ENCODE results near the gene CYTH2. TPM values are rescaled to one million over a fixed set of nuclear protein-coding genes. Genes with fewer than 3 reads are reported as not detected.

CYTH2 gene
- total RNA-seq, 1 donor: 62.7 TPM

DNA sequence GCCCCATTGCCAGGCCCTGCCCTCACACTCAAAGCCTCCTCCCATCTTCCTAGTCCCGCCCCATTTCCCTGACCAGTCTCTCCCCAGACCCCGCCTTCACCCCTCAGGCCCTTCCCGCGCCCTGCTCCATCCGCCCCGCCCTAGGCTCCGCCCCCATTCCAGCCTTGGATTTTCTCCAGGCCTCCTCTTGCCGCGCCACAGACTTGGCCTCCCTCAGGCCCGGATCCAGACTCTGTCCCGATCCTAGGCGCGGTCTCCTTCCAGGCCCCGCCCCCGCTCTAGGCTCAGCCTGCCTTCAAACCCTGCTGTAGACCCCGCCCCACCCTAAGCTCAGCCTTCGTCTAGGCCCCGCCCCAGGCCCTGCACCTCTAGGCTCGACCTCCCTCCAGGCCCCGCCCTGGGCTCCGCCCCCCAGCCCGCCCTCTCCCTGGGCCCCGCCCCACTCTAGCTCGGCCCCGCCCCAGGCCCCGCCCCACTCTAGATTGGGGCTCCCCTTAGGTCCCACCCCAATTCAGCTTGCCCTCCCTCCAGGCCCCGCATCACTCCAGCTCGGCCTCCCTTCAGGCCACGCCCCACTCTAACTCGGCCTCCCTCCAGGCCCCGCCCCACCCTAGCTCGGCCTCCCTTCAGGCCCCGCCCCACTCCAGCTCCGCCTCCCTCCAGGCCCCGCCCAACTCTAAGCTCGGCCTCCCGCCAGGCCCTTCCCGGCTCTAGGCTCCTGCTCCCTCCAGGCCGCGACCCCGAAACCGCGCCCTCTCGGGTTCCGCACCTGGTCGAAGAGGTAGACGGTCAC is 24.0 kb downstream of the CYTH2 start:
- DNase-seq (ENCODE audit: low read depth in 2 of 3, low spot score in 2 of 3): peak in 2 of 3 donors; percentile 93 to 97

- no peak for DNase-seq (ENCODE audit: low read depth in 2 of 3, low spot score in 2 of 3)
These were observed 24.7 kb downstream of the CYTH2 start for GRCh38 chr19:48493718-48494401.

DNA sequence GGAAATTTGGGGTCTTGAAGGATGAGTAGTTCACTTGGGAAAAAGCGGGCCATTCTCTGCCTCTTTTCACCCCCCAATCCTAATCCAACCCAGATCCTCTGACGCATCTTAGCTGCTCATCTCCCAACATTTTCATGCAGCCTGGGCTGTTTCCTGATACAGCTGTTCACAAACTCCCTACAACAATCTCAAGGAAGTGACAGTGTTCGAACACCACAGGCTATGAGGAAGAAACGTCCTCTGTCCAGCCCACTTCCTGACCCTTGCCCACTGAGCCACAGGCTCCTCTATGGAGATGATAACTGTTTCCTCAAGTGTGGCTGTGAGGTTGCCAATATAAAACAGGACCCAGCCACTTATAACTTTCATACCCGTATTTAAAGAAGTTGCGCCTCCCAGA is 26.2 kb downstream of the CYTH2 start:
- no peak for DNase-seq (ENCODE audit: low read depth in 2 of 3, low spot score in 2 of 3)

- no peak for DNase-seq (ENCODE audit: low read depth in 2 of 3, low spot score in 2 of 3)
These were observed 28.0 kb downstream of the CYTH2 start for GRCh38 chr19:48496959-48497727.

DNA sequence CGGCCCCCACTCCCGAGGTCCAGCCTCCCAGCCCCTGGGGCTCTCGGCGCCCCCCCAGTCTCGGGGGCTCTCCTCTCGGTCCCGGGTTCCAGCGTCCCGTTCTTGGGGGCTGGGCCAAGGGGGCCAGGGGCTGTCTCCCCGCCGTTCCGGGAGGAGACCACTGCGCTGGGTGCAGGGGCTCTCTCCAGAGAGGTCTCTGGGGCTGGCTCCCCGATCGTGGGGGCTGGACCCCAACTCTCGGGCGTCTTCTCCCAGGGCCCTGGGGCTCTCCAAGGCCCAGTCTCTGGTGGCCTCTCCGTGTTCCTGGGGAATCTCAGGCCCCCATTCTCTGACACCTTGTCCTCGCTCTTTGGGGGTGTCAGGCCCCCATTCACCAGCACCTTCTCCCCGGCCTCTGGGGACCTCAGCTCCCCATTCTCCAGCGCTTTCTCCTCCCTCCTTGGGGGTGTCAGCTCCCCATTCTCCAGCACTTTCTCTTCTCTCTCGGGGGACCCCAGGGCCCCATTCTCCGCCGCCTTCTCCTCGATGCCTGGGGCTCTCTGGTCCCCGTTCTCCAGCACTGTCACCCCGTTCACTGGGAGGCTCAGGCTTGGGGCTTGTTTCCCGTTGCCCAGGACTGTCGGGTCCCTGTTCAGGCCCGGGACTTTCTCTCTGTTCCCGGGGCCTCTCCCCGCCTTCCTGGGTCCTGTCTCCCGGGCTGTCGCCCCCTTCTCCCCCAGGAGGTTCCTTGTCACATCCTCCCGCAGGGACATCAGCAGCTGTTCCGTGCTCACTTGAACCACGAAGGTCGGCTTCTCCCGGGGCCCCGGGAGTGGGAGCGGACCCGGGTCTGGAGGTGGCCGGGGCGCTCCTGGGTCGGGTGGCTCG is 28.8 kb downstream of the CYTH2 start:
- DNase-seq (ENCODE audit: low read depth in 2 of 3, low spot score in 2 of 3): no peak

DNA sequence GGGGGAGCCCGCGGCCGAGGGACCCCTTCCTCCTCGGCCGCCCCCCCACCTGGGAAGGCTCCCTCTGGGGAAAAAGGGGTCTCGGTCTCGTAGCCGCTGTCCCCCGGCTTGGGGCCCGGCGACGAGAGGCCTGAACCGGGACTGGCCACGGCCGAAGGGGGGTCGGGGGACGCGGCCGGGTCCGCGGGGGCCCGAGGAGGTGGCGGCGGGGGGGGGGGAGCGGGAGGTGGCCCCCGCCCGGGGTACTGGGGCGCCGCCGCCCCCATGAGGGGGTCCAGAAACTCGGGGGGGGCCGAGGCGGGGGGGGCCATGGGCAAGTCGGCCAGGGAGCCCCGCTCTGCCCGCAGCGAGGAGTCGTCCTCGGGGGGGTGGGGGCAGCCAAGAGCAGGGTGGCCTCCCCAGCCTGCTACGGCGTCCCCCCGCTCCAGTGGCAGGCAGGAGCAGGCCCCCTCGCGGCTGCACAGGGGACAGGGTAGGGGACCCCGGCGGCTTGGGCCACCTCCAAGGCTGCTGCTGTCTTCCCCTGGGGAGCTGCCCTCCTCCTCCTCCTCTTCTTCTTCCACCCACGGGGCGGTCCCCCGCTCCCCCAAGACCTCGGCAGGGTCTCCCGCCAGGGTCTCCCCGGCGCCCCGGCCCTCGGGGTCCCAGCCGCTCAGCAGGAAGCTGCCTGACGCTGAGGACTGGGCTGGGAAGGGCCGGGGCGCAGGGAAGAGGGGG is 29.6 kb downstream of the CYTH2 start:
- no peak for DNase-seq (ENCODE audit: low read depth in 2 of 3, low spot score in 2 of 3)

DNA sequence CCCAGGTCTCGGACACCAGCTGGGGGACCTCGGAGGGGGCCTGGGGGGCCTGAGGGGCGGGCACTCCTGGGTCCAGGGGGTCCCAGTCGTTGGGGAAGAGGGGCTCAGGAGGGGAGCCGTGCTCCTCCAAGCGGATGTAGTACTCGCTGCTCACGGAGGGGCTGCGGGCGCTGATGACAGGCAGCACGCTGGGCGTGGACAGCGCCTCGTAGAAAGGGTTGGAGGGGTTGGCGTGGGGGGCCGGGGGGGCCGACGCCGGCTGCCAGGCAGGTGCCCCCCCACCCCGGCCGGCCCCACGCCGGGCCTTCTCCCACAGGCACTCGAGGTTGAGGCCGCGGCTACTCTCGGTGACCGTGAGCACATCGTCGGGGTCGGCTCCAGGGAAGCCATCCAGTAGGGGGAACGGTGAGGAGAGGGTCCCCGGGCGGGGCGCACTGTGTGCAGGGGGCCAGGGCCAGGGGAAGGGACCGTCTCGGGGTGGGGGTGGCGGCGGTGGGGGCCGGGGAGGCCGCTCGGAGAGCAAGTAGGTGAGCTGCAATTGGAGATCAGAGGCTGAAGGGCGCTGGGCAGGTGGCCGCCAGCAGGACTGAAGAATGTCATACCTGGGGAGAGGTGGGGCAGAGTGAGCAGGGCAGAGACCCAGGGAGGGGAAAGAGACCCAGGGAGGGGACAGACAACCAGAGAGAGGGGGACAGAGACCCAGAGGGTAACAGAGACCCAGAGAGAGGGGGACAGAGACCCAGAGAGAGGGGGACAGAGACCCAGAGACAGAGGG is 30.3 kb downstream of the CYTH2 start:
- DNase-seq (ENCODE audit: low read depth in 2 of 3, low spot score in 2 of 3): no peak

DNA sequence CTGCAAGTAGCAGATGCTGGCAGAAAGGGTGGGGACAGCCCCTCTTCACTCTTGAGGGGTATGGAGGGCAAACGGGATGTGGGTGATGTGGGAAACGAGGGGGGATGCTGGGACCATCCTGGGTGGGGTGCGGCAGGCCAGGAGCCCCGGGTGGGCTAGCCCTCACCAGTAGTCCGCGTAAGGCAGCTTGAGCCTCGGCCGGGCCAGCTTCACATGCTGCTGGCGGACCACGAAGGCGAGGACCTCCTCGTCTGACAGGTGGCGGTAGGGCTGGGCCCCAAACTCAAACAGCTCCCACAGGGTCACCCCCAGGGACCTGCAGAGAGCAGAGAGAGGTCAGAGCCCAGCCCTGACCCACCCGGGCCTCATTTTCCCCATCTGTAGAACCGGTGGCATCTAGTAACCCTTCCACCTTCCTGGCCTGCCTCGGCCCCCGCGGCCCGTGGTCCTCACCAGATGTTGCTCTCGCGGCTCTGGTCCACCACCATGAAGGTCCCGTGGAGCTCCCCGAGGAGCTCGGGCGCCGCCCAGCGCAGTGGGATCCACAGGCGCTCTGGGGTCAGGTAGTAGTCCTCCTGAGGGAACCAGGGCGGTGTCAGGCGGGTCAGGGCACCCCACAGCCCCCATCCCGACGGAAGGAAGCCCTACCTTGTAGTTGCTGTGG is 31.8 kb downstream of the CYTH2 start:
- no peak for DNase-seq (ENCODE audit: low read depth in 2 of 3, low spot score in 2 of 3)

DNA sequence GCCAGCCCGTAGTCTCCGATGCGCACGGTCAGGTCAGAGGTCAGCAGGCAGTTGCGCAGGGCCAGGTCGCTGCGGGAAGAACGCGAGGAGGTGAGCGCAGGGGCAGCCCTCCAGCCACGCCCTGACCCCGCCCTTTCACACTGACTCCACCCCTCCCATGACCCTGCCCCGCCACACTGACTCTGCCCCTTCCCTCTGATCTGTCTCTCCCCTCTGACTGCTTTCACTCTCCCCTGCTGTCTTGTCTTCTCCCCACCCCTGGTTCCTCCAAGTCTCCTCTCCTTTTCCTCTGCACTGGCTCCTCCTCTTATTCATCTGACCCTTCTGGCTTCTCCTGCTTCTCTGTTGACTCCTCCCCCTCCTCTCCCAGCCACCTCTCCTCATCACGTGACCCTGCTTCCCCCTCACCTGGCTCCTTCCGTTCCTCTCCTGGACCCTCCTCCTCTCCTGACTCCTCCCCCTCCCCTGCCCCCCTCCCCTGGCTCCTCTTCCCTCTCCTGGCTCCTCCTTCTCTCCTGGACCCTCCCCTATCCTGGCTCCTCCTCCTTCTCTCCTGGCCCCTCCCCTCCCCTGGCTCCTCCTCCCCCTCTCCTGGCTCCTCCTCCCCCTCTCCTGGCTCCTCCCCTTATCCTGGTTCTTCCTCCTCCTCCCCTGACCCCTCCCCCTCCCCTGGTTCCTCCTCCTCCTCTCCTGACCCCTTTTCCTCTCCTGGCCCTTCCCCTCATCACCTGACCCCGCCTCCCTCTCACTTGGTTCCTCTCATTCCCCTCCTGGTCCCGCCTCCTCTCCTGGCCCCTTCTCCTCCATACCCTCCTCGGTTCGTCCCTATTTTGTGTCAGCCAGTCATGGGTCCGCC is 32.6 kb downstream of the CYTH2 start:
- DNase-seq (ENCODE audit: low read depth in 2 of 3, low spot score in 2 of 3): peak in 2 of 3 donors; percentile 94 to 97

DNA sequence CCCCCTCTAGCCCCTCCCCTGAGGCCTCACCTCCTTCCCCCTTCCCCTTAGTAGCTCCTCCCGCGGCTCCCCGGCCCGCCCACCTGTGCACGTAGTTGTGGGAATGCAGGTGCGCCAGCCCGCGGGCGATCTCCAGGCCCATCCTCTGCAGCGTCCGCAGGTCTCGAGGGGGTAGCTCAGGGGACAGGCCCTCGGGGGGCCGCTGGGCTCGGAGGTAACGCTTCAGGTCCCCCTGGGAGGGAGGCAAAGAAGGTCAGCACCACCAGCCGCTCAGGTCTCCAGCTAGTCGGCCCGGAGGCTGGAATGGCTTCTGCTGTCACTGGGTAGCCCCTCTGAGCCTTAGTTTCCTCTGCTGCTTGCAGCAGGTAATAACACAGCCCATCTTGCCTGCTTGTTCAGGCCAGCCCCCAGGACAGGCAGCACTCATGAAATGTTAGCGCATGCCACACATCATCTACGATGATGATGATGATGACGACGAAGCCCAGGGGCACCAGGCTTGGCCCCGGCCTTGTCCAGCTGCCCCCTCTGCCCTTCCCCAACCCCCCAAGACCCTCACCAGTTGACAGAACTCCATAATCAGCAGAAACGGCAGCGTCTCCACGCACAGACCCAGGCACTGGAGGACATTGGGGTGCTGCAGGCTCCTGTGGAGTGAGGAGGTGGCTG is 33.3 kb downstream of the CYTH2 start:
- DNase-seq (ENCODE audit: low read depth in 2 of 3, low spot score in 2 of 3): no peak

DNA sequence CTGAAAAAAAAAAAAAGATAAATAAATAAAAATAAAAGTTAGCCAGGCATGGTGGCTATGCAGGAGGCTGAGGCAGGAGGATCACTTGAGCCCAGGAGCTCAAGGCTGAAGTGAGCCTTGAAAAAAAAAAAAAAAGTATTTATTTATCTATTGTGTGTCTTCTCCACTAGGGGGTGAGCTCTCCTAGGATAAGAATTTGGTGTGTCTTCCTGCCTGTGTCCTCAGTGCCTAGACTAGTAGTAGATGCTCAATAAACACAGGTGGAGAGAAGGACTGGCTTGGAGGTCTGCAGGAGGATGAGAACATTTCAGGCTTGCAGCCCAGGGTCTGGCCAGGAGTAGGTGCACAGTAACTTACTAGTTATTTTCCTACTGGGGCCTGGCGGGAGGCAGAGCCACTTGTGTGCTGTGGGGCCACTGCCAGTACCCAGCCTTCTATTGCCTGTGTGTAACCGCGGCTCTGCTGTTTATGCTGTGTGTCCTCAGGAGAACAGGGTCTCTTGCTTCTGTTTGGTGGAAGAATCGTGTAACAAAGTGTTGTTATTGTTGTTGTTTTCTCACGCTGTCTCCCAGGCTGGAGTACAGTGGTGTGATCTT is 37.1 kb downstream of the CYTH2 start:
- DNase-seq (ENCODE audit: low read depth in 2 of 3, low spot score in 2 of 3): peak in 1 of 3 donors; percentile 67

GRCh38 chr19:48507911-48508439 is 38.8 kb downstream of the CYTH2 start:
- no peak for DNase-seq (ENCODE audit: low read depth in 2 of 3, low spot score in 2 of 3)

GRCh38 chr19:48508729-48509411 is 39.7 kb downstream of the CYTH2 start:
- DNase-seq (ENCODE audit: low read depth in 2 of 3, low spot score in 2 of 3): no peak

DNA sequence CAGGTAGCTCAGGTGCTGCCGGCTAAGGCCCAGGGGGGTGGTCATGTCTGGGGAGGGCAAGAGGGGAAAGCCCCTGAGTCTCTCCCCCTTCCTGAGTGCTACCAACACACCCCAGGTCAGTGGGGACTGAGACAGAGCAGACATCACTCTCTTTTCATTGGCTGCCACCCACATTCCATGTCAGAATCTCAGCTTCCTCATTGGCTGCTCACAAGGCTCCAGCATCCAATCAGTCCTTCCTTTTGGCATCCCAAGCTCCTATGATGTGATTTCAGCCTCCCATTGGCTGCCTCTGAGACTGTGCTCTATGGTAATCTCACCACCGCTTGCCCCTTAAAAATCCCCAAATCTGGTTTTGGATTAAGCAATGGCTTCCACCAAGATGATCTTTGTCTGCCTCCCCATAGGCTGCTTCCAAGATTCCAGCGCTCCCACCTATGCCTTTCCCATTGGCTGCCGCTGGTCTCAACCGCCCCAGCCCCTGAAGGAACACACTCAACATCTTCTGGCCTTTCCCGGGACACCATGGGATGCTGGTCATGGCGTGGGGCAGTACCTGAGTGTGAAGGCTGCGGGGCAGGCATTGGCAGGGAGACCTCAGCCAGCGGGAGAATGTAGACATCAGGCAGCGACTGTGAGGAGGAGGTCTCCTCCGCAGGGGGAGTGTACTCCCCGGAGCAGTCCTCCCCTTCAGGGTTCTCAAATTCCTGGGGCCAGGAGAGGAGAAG is 40.5 kb downstream of the CYTH2 start:
- no peak for DNase-seq (ENCODE audit: low read depth in 2 of 3, low spot score in 2 of 3)

Measured in hematopoietic multipotent progenitor cell (in vitro differentiated cells).